SK-N-SH treated with all-trans-retinoic acid at 6 μM for 48 hours (cell line): ENCODE measurements around the gene PHF19.

Source experiments
- CSDC2 ChIP-seq: fragments of 250-450 bp; sonication (Bioruptor Pico); IDR thresholded peaks from 2 replicates; pipeline ENCODE4 v1.5.0; 2020; ENCODE audit warnings: mild to moderate bottlenecking, moderate library complexity
- GLIS3 ChIP-seq: fragments of 250-450 bp; sonication (Bioruptor Pico); IDR thresholded peaks from 2 replicates; pipeline ENCODE4 v1.5.0; 2020; ENCODE audit warnings: mild to moderate bottlenecking, moderate library complexity
- OSR1 ChIP-seq: fragments of 250-450 bp; sonication (Bioruptor Pico); IDR thresholded peaks from 2 replicates; pipeline ENCODE4 v1.8.0; 2022; ENCODE audit warnings: moderate library complexity, mild to moderate bottlenecking, inconsistent platforms
- PATZ1 ChIP-seq: fragments of 250-450 bp; sonication (Bioruptor Pico); IDR thresholded peaks from 2 replicates; pipeline ENCODE4 v1.8.0; 2020; ENCODE audit warnings: mild to moderate bottlenecking, moderate library complexity, borderline replicate concordance
- ZNF70 ChIP-seq: fragments of 450-650 bp; formaldehyde crosslinking; IDR thresholded peaks from 2 replicates; pipeline ENCODE4 v1.5.0; 2020; ENCODE audit warnings: mild to moderate bottlenecking, moderate library complexity

DNA sequence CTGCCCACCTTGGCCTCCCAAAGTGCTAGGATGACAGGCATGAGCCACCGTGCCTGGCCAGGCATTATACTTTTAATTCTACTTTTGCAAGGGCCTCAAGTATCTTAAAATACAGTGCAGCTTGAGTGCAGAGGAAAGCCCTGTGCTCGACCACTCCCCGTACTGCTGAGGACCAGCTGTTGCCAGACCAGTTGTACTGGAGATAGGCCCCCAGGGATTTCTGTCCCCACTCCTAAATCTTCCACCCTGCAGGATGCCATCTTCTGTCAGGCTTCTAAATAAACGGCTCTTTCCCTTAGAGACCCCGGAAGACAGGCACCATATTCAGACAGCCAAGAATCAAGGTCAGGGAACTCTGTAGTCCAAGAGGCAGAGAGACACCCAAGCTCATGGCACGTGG lies 17.6 kb downstream of the PHF19 start:
- TF ChIP-seq GLIS3 (CRISPR knock-in tag) (no peak), PATZ1 (CRISPR knock-in tag) (no peak), OSR1 (CRISPR knock-in tag) (no peak), ZNF70 (CRISPR knock-in tag) (no peak), CSDC2 (no peak)
